Testis (tissue), 2 donors: ENCODE measurements around the gene PCDHB4.

Source experiments
- POLR2A ChIP-seq: fragments of 450-650 bp; IDR thresholded peaks from one replicate; pipeline ENCODE4 v1.6.1; 2017; ENCODE audit warnings: antibody characterized with exemption, mild to moderate bottlenecking, moderate library complexity
- TF ChIP-seq, protein P1 (sequence below), 3 experiments: fragments of 450-650 bp in 2 of 3; fragments of 200-600 bp in 1 of 3; sonication (generic) in 1 of 3; IDR thresholded peaks; one replicate each; pipeline ENCODE4 v1.5.1; 2016 to 2019; ENCODE audit warnings: antibody characterized with exemption in 3 of 3, mild to moderate bottlenecking in 2 of 3, moderate library complexity in 1 of 3

DNA sequence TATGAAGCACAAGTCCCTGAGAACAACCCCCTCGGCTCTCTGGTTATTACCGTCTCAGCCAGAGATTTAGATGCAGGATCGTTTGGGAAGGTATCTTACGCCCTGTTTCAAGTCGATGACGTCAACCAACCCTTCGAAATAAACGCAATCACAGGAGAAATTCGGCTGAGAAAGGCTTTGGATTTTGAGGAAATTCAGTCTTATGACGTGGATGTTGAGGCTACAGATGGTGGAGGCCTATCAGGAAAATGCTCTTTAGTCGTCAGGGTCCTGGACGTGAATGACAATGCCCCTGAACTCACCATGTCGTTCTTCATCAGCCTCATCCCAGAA lies 29.3 kb downstream of the PCDHB4 start:
- TF ChIP-seq, protein P1, sequence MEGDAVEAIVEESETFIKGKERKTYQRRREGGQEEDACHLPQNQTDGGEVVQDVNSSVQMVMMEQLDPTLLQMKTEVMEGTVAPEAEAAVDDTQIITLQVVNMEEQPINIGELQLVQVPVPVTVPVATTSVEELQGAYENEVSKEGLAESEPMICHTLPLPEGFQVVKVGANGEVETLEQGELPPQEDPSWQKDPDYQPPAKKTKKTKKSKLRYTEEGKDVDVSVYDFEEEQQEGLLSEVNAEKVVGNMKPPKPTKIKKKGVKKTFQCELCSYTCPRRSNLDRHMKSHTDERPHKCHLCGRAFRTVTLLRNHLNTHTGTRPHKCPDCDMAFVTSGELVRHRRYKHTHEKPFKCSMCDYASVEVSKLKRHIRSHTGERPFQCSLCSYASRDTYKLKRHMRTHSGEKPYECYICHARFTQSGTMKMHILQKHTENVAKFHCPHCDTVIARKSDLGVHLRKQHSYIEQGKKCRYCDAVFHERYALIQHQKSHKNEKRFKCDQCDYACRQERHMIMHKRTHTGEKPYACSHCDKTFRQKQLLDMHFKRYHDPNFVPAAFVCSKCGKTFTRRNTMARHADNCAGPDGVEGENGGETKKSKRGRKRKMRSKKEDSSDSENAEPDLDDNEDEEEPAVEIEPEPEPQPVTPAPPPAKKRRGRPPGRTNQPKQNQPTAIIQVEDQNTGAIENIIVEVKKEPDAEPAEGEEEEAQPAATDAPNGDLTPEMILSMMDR (IDR thresholded peaks at IDR 0.05) = no peak
- no peak for TF ChIP-seq POLR2A
